HepG2 (cell line): ENCODE results near the gene TTC23L. TPM values are rescaled to one million over a fixed set of nuclear protein-coding genes. Genes with fewer than 3 reads are reported as not detected.
A peak's percentile ranks its signal among the peaks of the same experiment; 100 is the strongest.
"Not testable (repeated sequence)": the region's sequence is repeated elsewhere in the genome, so short reads cannot be mapped to it uniquely, and the experiment has no call there.

ENCODE experiments used
- ATAC-seq: fragments of 200-7000 bp; cut with Tn5 transposase; 3 replicates; pipeline ENCODE4 v1.9.1; 2020; ENCODE audit warnings: mild to moderate bottlenecking, moderate library complexity
- BruUV-seq: library from RNA; stranded (reverse); fragments of 400-500 nt; replicated peaks from 2 replicates; lab custom pipeline; 2021; lab: Mats Ljungman, UMichigan
- CTCF ChIA-PET: fragments of 300-600 bp; formaldehyde crosslinking; extraction: SDS; loops from one replicate; lab custom pipeline; 2021; ENCODE audit warnings: low total read pairs, inconsistent platforms, low intra/inter-chr PET ratio; lab: Yijun Ruan, JAX
- POLR2A ChIA-PET: fragments of 350-600 bp; sonication (Branson Sonifier 250); formaldehyde crosslinking; loops from one replicate; lab custom pipeline; 2020; ENCODE audit warnings: antibody characterized with exemption, inconsistent platforms; lab: Yijun Ruan, JAX
- DNase-seq: peaks from one replicate; pipeline ENCODE4 v3.0.0-alpha.2; 2015; ENCODE audit warnings: low spot score
- FAIRE-seq: peaks from 3 replicates; lab custom pipeline; 2011; peaks lifted over from hg19 to GRCh38; lab: Jason Lieb, UNC
- H2AFZ ChIP-seq: one replicate; pipeline ENCODE4 v1.6.1; 2011; ENCODE audit warnings: low read length, inconsistent platforms
- H3K27ac ChIP-seq: fragments of 300-600 bp; 3 replicates; pipeline ENCODE4 v1.8.0; 2011; ENCODE audit warnings: mixed run types, mild to moderate bottlenecking, mixed read lengths, low read length, inconsistent platforms; ENCODE audit not compliant: insufficient read depth; ENCODE audit errors: extremely low read length
- H3K27me3 ChIP-seq, 2 experiments: fragments of 200-600 bp in 1 of 2; 2 replicates in 1 of 2; 3 replicates in 1 of 2; pipeline versions ENCODE4 v1.6.0 to v1.8.0; 2011; ENCODE audit warnings: low read length in 2 of 2, mild to moderate bottlenecking in 2 of 2, moderate library complexity in 2 of 2, inconsistent platforms in 1 of 2; ENCODE audit not compliant: insufficient read depth in 2 of 2, control insufficient read depth in 1 of 2
- H3K36me3 ChIP-seq, 2 experiments: fragments of 200-600 bp in 1 of 2; replicated peaks in 1 of 2; 2 replicates in 1 of 2; 3 replicates in 1 of 2; pipeline versions ENCODE4 v1.5.1 to v1.8.0; 2011; ENCODE audit warnings: low read length in 2 of 2, inconsistent platforms in 1 of 2; ENCODE audit not compliant: insufficient read depth in 2 of 2, control insufficient read depth in 1 of 2
- H3K4me1 ChIP-seq: 2 replicates; pipeline ENCODE4 v1.5.1; 2012; ENCODE audit warnings: low read length, inconsistent platforms; ENCODE audit not compliant: insufficient read depth
- H3K4me2 ChIP-seq: 2 replicates; pipeline ENCODE4 v1.6.0; 2011; ENCODE audit warnings: low read depth, low read length, inconsistent platforms
- H3K4me3 ChIP-seq, 3 experiments: fragments of 200-600 bp in 1 of 3; sonication (generic), shearing (Covaris generic) in 1 of 3; replicated peaks in 1 of 3; 2 replicates each; pipeline ENCODE4 v1.5.1; 2011 to 2016; ENCODE audit warnings: low read length in 3 of 3, inconsistent platforms in 2 of 3, low read depth in 2 of 3, mild to moderate bottlenecking in 2 of 3, control low read depth in 1 of 3, mixed read lengths in 1 of 3; ENCODE audit not compliant: insufficient read depth in 1 of 3
- H3K79me2 ChIP-seq: one replicate; pipeline ENCODE4 v1.6.1; 2011; ENCODE audit warnings: low read length, inconsistent platforms; ENCODE audit not compliant: insufficient read depth
- H3K9ac ChIP-seq: 2 replicates; pipeline ENCODE4 v1.6.0; 2011; ENCODE audit warnings: mild to moderate bottlenecking, low read depth, low read length, inconsistent platforms; ENCODE audit not compliant: insufficient read depth
- H3K9me3 ChIP-seq: 2 replicates; pipeline ENCODE4 v1.5.1; 2012; ENCODE audit warnings: mild to moderate bottlenecking, low read length
- H4K20me1 ChIP-seq: 2 replicates; pipeline ENCODE4 v1.6.0; 2011; ENCODE audit warnings: inconsistent platforms, mild to moderate bottlenecking, low read length, moderate library complexity; ENCODE audit not compliant: insufficient read depth
- CEBPB ChIP-seq: IDR thresholded peaks from 2 replicates; pipeline ENCODE4 v1.6.1; 2011; ENCODE audit warnings: low read depth, low read length, improper control_type of control experiment, borderline replicate concordance
- MAFF ChIP-seq: IDR thresholded peaks from 2 replicates; pipeline ENCODE4 v1.6.1; 2011; ENCODE audit warnings: low read depth, low read length, improper control_type of control experiment
- MAFK ChIP-seq, 2 experiments: IDR thresholded peaks in 1 of 2; conservative IDR thresholded peaks in 1 of 2; 2 replicates each; pipeline ENCODE4 v1.6.1; 2011; ENCODE audit warnings: improper control_type of control experiment in 2 of 2, low read length in 2 of 2
- NFE2L2 ChIP-seq: fragments of 150-350 bp; IDR thresholded peaks from 2 replicates; pipeline ENCODE4 v1.6.1; 2014; ENCODE audit warnings: low read length
- RAD21 ChIP-seq: fragments of 450-650 bp; formaldehyde crosslinking; IDR thresholded peaks from 2 replicates; pipeline ENCODE4 v1.5.0; 2020; ENCODE audit warnings: mild to moderate bottlenecking
- ZNF550 ChIP-seq: sonication (generic); formaldehyde crosslinking; IDR thresholded peaks from 2 replicates; pipeline ENCODE4 v1.4.0; 2020; ENCODE audit warnings: mild to moderate bottlenecking, missing genetic modification reagents, borderline replicate concordance
- WGBS: methylation state at CpG from one replicate; pipeline ENCODE4 v1.1.6; 2017; ENCODE audit warnings: low lambda C conversion rate; 5-methylcytosine and 5-hydroxymethylcytosine counted together
- in situ Hi-C: cut with HindIII; loops from 2 replicates; pipeline ENCODE4 v1.10.0; 2017; ENCODE audit warnings: low pct_unique_long_range_greater_than_20kb; ENCODE audit not compliant: extremely low pct_ligation_motif_present
- intact Hi-C: fragments of 100-400 bp; cut with micrococcal nuclease; formaldehyde crosslinking; loops from one replicate; pipeline ENCODE4 v1.10.0; 2022; ENCODE audit not compliant: unreplicated experiment
- polyA plus RNA-seq, 8 experiments: library from polyadenylated mRNA; depleted of rRNA in 3 of 8; stranded (reverse) in 7 of 8; unstranded in 1 of 8; fragments of >200 nt; fragmentation: Illumina TruSeq in 4 of 8; extraction: Trizol in 4 of 8; gene quantifications; 2 replicates each; pipeline versions ENCODE4 v1.2.1 to v1.2.3, GENCODE V29; 2011 to 2016; ENCODE audit warnings: low read depth in 4 of 8, missing spikeins in 1 of 8, mixed read lengths in 1 of 8; ENCODE audit not compliant: insufficient read depth in 1 of 8
- total RNA-seq, 5 experiments: library from RNA; depleted of rRNA; stranded (reverse); fragments of >200 nt; fragmentation: Illumina TruSeq; extraction: Trizol; gene quantifications; 2 replicates each; pipeline ENCODE4 v1.2.3, GENCODE V29; 2016; ENCODE audit warnings: low read depth in 1 of 5

The TTC23L gene
- total and polyA plus RNA-seq, 2 of the 13 experiments (the other 11 are each of a cell fraction or from before 2014, with no cell fraction given): 0.37 to 1.4 TPM

GRCh38 chr5:34827588-34828506 lies 11.1 kb upstream of the TTC23L start:
- intact Hi-C loops (no loop called here), in situ Hi-C loops (no loop called here)
- ChIA-PET CTCF (no interaction called here), POLR2A (interaction anchor here (2.3 kb wide), 1 partner anchor 11 kb away, joined by 9 read pairs; the partner anchor contains the start of gene TTC23L)
- Histone ChIP-seq H3K9ac (no peak overlapping the region), H3K4me3 (no peak overlapping the region), H3K79me2 (no peaks in the 10 kb centered on the region), H3K27ac (no peak overlapping the region), H4K20me1 (no peaks in the 10 kb centered on the region), H3K9me3 (no peaks in the 10 kb centered on the region), H3K4me1 (no peaks in the 10 kb centered on the region), H3K27me3 (no peaks in the 10 kb centered on the region), H2AFZ (no peak overlapping the region), H3K36me3 (peaks cover 7 to 29% of the 10 kb centered on the region in 2 experiments; a peak in 4 of 5 replicates), H3K4me2 (no peak overlapping the region)
- 97% methylated on average over 6 of the region's 6 CpGs for WGBS
- no peak for FAIRE-seq
- ATAC-seq: no peak
- BruUV-seq: no TSS peak
- TF ChIP-seq NFE2L2 (peak; percentile 57), ZNF550 (CRISPR knock-in tag) (no peak), MAFK (conservative IDR thresholded peaks at IDR 0.05 in 1 of 2, IDR thresholded peaks at IDR 0.05 in 1 of 2; ENCODE audit: low read length in 2 of 2) (peak; percentile 86 to 92), MAFF (peak; percentile 85), RAD21 (CRISPR knock-in tag) (no peak), CEBPB (peak; percentile 71)
- DNase-seq: no peak

GRCh38 chr5:34830827-34831226 lies 8.1 kb upstream of the TTC23L start:
- intact Hi-C loops: loop anchor here (10.0 kb wide), 1 partner anchor 76 kb away; no protein-coding TSS in a partner anchor
- H3K36me3 ChIP-seq: peaks cover 7 to 17% of the 10 kb centered on the region in 2 experiments; a peak in 4 of 5 replicates
- H3K27me3 ChIP-seq, CTCF ChIA-PET, H4K20me1 ChIP-seq, DNase-seq, ATAC-seq, in situ Hi-C loops, H2AFZ ChIP-seq, BruUV-seq, H3K9me3 ChIP-seq, H3K9ac ChIP-seq, H3K4me3 ChIP-seq, H3K27ac ChIP-seq, H3K79me2 ChIP-seq, H3K4me2 ChIP-seq, FAIRE-seq, H3K4me1 ChIP-seq, POLR2A ChIA-PET: not testable (repeated sequence)
- WGBS: 100% methylated on average over 6 of the region's 7 CpGs
